Measurements from ENCODE around the gene SCN1B.
A peak's percentile ranks its signal among the peaks of the same experiment; 100 is the strongest.
"Not testable (repeated sequence)": the region's sequence is repeated elsewhere in the genome, so short reads cannot be mapped to it uniquely, and the experiment has no call there.

SCN1B gene

GRCh38 chr19:35002037-35002535, 28.2 kb upstream of the SCN1B start:
- TF ChIP-seq, protein P1, sequence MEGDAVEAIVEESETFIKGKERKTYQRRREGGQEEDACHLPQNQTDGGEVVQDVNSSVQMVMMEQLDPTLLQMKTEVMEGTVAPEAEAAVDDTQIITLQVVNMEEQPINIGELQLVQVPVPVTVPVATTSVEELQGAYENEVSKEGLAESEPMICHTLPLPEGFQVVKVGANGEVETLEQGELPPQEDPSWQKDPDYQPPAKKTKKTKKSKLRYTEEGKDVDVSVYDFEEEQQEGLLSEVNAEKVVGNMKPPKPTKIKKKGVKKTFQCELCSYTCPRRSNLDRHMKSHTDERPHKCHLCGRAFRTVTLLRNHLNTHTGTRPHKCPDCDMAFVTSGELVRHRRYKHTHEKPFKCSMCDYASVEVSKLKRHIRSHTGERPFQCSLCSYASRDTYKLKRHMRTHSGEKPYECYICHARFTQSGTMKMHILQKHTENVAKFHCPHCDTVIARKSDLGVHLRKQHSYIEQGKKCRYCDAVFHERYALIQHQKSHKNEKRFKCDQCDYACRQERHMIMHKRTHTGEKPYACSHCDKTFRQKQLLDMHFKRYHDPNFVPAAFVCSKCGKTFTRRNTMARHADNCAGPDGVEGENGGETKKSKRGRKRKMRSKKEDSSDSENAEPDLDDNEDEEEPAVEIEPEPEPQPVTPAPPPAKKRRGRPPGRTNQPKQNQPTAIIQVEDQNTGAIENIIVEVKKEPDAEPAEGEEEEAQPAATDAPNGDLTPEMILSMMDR (conservative IDR thresholded peaks at IDR 0.05; ENCODE audit: control insufficient read depth, insufficient read depth, low read depth, low read length) = no peak
- no peak overlapping the region for H3K4me3 ChIP-seq (ENCODE audit: control insufficient read depth, low read depth, low read length)
- no peak for DNase-seq (ENCODE audit: low read depth)

DNA sequence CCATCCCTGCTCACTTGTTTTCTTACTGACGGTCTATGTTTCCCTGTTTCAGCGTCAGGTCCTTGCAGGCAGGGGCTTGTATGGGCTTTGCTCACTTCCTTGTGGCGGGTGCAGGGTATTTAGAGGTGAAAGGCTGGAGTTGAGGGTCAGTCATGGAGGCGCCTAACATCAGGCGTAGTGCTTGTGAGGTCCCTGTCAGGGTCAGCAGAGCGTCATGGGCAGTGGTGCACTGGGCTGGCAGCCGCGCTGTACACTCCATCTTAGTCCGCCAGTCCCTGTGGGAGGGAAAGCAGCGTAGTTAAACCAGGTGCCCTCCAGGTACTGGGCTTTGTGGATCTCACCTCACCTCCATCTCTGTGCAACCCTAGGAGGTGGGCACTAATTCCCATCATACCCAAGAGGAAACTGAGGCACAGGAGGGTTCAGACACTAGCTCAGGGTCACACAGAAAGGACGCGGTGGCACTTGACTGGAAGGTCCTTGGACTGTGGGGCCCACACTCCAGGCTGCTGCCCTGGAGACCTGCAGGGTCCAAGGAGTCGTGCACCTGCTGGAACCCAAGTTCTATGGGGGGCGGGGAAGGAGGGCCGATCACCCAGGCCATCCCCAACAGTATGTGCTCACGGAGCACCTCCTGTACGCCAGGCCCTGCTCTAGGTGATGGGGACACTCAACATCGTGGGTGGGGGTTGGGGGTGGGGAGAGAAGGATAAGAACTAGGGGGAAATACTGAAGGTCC, 25.6 kb upstream of the SCN1B start:
- TF ChIP-seq, protein P1 (conservative IDR thresholded peaks at IDR 0.05; ENCODE audit: control insufficient read depth, insufficient read depth, low read depth, low read length) = no peak
- no peak overlapping the region for H3K4me3 ChIP-seq (ENCODE audit: control insufficient read depth, low read depth, low read length)

DNA sequence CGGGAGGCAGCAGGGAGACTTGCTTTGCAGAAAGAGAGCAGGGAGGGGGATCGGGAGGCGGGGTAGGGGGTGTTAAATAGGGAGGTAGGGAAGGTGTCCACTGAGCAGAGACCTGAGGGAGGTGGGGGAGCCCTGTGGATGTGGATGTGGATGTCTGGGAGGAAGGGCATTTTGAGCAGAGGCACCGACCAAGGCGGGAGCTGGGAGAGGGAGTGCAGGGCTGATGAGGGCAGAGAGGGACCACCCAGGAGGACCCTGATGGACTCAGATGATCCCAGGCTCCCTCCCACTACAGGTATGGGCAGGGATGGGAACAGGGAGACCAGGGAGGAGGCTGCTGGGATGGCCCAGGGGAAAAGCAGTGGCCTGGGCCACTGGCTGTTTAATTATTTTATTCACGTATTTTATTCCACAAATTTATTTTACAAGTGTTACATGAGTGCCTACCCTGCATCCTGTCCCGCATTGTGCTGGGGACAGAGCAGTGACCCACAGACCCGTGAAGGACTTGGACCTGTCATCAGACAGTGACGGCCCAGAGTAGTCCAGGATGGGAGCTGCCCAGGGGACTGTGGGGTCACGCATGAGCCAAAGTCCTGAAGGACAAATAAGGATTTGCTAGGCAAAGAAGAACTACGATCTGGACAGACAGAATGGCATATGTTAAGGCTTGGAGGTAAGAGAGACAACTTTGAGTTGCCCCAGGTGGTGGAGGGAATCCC, 24.9 kb upstream of the SCN1B start:
- DNase-seq (ENCODE audit: low read depth) = no peak
- H3K4me3 ChIP-seq (ENCODE audit: control insufficient read depth, low read depth, low read length) = no peak overlapping the region
- TF ChIP-seq, protein P1 (conservative IDR thresholded peaks at IDR 0.05; ENCODE audit: control insufficient read depth, insufficient read depth, low read depth, low read length) = no peak

More for the DNA sequence above, 25.6 kb upstream of the SCN1B start:
- no peak for DNase-seq (ENCODE audit: low read depth)

- H3K4me3 ChIP-seq (ENCODE audit: control insufficient read depth, low read depth, low read length); DNase-seq (ENCODE audit: low read depth): not testable (repeated sequence)
Measured at GRCh38 chr19:35006007-35006341, 24.3 kb upstream of the SCN1B start.

GRCh38 chr19:35006342-35006998, 23.8 kb upstream of the SCN1B start:
- TF ChIP-seq, protein P1 (conservative IDR thresholded peaks at IDR 0.05; ENCODE audit: control insufficient read depth, insufficient read depth, low read depth, low read length) = no peak
- no peak overlapping the region for H3K4me3 ChIP-seq (ENCODE audit: control insufficient read depth, low read depth, low read length)
- DNase-seq (ENCODE audit: low read depth) = peak; percentile 42

GRCh38 chr19:35006999-35007365, 23.3 kb upstream of the SCN1B start:
- DNase-seq (ENCODE audit: low read depth) = no peak
- TF ChIP-seq, protein P1 (conservative IDR thresholded peaks at IDR 0.05; ENCODE audit: control insufficient read depth, insufficient read depth, low read depth, low read length) = no peak
- no peak overlapping the region for H3K4me3 ChIP-seq (ENCODE audit: control insufficient read depth, low read depth, low read length)

DNA sequence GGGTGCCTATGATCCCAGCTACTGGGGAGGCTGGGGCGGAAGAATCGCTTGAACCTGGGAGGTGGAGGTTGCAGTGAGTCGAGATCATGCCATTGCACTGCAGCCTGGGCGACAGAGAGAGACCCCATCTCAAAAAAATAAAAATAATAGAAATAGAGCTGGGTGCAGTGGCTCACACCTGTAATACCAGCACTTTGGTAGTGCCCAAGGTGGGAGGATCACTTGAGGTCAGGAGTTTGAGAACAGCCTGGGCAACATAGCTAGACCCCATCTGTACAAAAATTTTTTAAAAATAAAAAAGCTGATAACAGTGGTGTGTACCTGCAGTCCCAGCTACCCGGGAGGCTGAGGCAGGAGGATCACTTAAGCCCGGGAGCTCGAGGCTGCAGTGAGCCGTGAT, 22.8 kb upstream of the SCN1B start:
- DNase-seq (ENCODE audit: low read depth); H3K4me3 ChIP-seq (ENCODE audit: control insufficient read depth, low read depth, low read length): not testable (repeated sequence)
